Bone marrow (tissue), 2 donors: Measurements from ENCODE around the gene ARMH3.

Experiments used
- DNase-seq, 2 donors: peaks; one replicate each; lab custom pipeline; 2025; lab: John Stamatoyannopoulos, UW

Gene ARMH3

GRCh38 chr10:101938305-101939007, 117.5 kb downstream of the ARMH3 start:
- no peak for DNase-seq

- DNase-seq, result no peak
Observed at GRCh38 chr10:101935431-101935830, 120.5 kb downstream of the ARMH3 start.

- DNase-seq, result no peak
Observed at GRCh38 chr10:101934686-101935305, 121.2 kb downstream of the ARMH3 start.

- DNase-seq, result no peak
Observed at GRCh38 chr10:101933976-101934375, 122.0 kb downstream of the ARMH3 start.

GRCh38 chr10:101932183-101932582, 123.8 kb downstream of the ARMH3 start:
- DNase-seq, result no peak

GRCh38 chr10:101925027-101925426, 130.9 kb downstream of the ARMH3 start:
- no peak for DNase-seq

GRCh38 chr10:101923256-101923655, 132.7 kb downstream of the ARMH3 start:
- DNase-seq, result no peak

GRCh38 chr10:101922846-101923245, 133.1 kb downstream of the ARMH3 start:
- DNase-seq, result no peak

- no peak for DNase-seq
Observed at GRCh38 chr10:101920546-101920945, 135.4 kb downstream of the ARMH3 start.

GRCh38 chr10:101919026-101919770, 136.8 kb downstream of the ARMH3 start:
- no peak for DNase-seq

- no peak for DNase-seq
Observed at GRCh38 chr10:101912561-101913179, 143.3 kb downstream of the ARMH3 start.

- no peak for DNase-seq
Observed at GRCh38 chr10:101906586-101907183, 149.3 kb downstream of the ARMH3 start.

GRCh38 chr10:101905251-101905650, 150.7 kb downstream of the ARMH3 start:
- DNase-seq, result no peak

- no peak for DNase-seq
Observed at GRCh38 chr10:101903827-101904550, 152.0 kb downstream of the ARMH3 start.

- DNase-seq, result no peak
Observed at GRCh38 chr10:101902820-101903145, 153.2 kb downstream of the ARMH3 start.

GRCh38 chr10:101902032-101902819, 153.7 kb downstream of the ARMH3 start:
- DNase-seq, result no peak

- DNase-seq, result no peak
Observed at GRCh38 chr10:101901340-101901739, 154.6 kb downstream of the ARMH3 start.

GRCh38 chr10:101897633-101898032, 158.3 kb downstream of the ARMH3 start:
- no peak for DNase-seq

GRCh38 chr10:101896225-101896877, 159.6 kb downstream of the ARMH3 start:
- DNase-seq, result no peak

- DNase-seq, result no peak
Observed at GRCh38 chr10:101895781-101896180, 160.2 kb downstream of the ARMH3 start.
